Thyroid gland (tissue), 4 donors: Measurements from ENCODE around the gene CARD14.

Experiments
- CTCF ChIP-seq, 6 experiments: fragments of 200-600 bp in 3 of 6; fragments of 450-650 bp in 3 of 6; sonication (generic) in 3 of 6; IDR thresholded peaks; one replicate each; pipeline ENCODE4 v1.5.1; 2016 to 2019; ENCODE audit warnings: antibody characterized with exemption in 6 of 6, mild to moderate bottlenecking in 2 of 6, inconsistent platforms in 1 of 6, moderate library complexity in 1 of 6
- POLR2A ChIP-seq, 2 donors: fragments of 450-650 bp; IDR thresholded peaks; one replicate each; pipeline ENCODE4 v1.6.1; 2017; ENCODE audit warnings: antibody characterized with exemption in 2 of 2, mild to moderate bottlenecking in 2 of 2, moderate library complexity in 1 of 2

GRCh38 chr17:80132906-80133625 lies 36.8 kb upstream of the CARD14 start:
- no peak for TF ChIP-seq CTCF (IDR thresholded peaks at IDR 0.05)
- no peak for TF ChIP-seq POLR2A (IDR thresholded peaks at IDR 0.05)
